SJSA1 (cell line): ENCODE measurements around the gene NARS2. TPM values are rescaled to one million over a fixed set of nuclear protein-coding genes. Genes with fewer than 3 reads are reported as not detected.

Experiments
- DNase-seq, 2 experiments: peaks; one replicate each; pipeline ENCODE4 v3.0.0-alpha.2; 2015 to 2020; ENCODE audit warnings: low spot score in 2 of 2, low read depth in 1 of 2
- H3K27ac ChIP-seq: fragments of 250-450 bp; sonication (Bioruptor Pico); 2 replicates; pipeline ENCODE4 v1.5.1; 2020; ENCODE audit warnings: mild to moderate bottlenecking, moderate library complexity
- H3K27me3 ChIP-seq: fragments of 250-450 bp; sonication (Bioruptor Pico); replicated peaks from 2 replicates; pipeline ENCODE4 v1.5.1; 2020; ENCODE audit warnings: mild to moderate bottlenecking, moderate library complexity
- H3K36me3 ChIP-seq: fragments of 250-450 bp; sonication (Bioruptor Pico); 2 replicates; pipeline ENCODE4 v1.5.1; 2020; ENCODE audit warnings: mild to moderate bottlenecking
- H3K4me1 ChIP-seq: fragments of 250-450 bp; sonication (Bioruptor Pico); replicated peaks from 2 replicates; pipeline ENCODE4 v1.6.1; 2021; ENCODE audit warnings: mild to moderate bottlenecking
- H3K4me3 ChIP-seq: fragments of 250-450 bp; sonication (Bioruptor Pico); 2 replicates; pipeline ENCODE4 v1.5.1; 2020; ENCODE audit warnings: mild to moderate bottlenecking
- H3K9me3 ChIP-seq: fragments of 250-450 bp; sonication (Bioruptor Pico); replicated peaks from 2 replicates; pipeline ENCODE4 v1.5.1; 2020; ENCODE audit warnings: mild to moderate bottlenecking
- total RNA-seq: library from RNA; depleted of rRNA; stranded (reverse); fragments of >200 nt; shearing (Covaris generic); gene quantifications from 2 replicates; pipeline ENCODE4 v1.2.3, GENCODE V29; 2014

NARS2 gene
- total RNA-seq, 1 experiment from 2014 or later = 20.8 TPM

DNA sequence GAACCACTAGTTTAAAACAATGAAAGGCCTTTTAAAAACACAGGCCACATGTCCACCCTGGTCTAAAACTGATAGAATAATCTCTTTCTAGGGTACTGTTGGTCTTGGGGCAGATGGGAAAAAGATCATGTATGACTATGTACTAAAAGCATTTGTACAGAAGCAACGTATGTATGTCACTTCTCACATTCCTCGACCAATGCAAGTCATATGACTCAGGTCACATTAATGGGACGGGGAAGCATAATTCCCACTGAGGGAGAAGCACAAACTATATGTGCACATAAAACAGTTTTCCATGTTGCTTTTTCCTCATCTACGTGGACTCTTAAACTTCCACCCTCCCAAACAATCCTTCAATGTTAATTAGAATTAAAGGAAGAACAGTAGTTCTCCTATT, 124.8 kb downstream of the NARS2 start:
- no peaks in the 10 kb centered on the region for H3K9me3 ChIP-seq
- no peak overlapping the region for H3K27ac ChIP-seq
- no peaks in the 10 kb centered on the region for H3K27me3 ChIP-seq
- DNase-seq = no peak
- H3K36me3 ChIP-seq = no peaks in the 10 kb centered on the region
- H3K4me1 ChIP-seq = no peaks in the 10 kb centered on the region
- H3K4me3 ChIP-seq = no peak overlapping the region

DNA sequence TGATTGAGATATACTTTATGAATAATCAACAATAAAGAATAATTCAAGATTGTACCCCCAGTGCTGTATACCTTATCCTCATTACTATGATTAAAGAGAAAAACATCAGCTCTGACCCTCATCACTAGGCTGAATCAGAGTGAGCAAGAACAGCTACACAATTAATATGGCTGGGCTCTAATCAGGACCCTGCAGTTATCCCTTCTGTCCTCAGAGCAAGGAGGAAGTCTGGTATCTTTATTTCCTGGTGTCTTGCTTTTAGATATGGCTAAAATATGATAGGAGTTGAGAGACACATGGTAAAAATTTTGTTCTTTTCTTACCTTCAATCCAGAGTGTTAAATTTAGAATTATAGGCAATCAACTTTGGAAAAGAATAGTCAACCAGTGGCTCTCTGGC, 128.5 kb downstream of the NARS2 start:
- Histone ChIP-seq H3K36me3 (no peaks in the 10 kb centered on the region), H3K4me3 (no peak overlapping the region), H3K27ac (no peak overlapping the region), H3K4me1 (no peaks in the 10 kb centered on the region), H3K27me3 (no peaks in the 10 kb centered on the region), H3K9me3 (no peaks in the 10 kb centered on the region)
- no peak for DNase-seq

DNA sequence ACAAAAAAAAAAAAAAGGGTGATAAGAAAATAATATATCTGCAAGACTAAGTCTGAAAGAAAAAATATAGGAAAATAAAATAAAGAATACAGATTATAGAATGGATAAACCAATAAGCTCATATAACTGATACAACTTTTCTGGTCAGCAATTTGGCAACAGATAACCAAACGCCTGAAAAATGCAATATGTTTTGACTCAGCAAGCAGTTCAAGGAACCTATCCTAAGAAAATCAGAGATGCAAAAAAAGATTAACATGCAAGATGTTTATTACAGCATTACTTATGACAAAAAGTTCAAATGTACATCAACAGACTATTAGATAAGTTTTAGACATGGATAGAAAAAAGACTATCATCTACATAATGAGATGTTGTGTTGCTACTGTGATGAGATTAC, 129.9 kb downstream of the NARS2 start:
- Histone ChIP-seq H3K27me3 (no peaks in the 10 kb centered on the region), H3K27ac (no peak overlapping the region), H3K4me3 (no peak overlapping the region), H3K36me3 (no peaks in the 10 kb centered on the region), H3K4me1 (no peaks in the 10 kb centered on the region), H3K9me3 (no peaks in the 10 kb centered on the region)
- DNase-seq = no peak

DNA sequence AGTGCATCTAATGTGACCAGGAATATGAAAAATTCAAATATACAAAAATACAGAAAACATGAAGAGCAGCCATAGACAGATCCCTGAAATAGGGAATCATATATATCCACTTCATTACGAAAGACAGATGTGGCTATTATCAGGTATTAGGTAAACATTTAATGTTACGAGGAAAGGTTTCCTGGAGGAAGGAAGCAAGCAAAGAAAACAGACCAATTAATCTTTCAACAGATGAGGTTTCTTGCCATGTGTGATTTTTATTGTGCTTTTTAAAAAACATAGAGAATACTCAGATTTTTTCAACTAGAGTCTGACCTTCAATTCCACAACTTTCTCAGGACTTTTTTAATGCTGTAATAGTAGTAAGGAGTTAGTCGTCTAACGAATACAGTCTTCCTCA, 132.7 kb downstream of the NARS2 start:
- H3K27ac ChIP-seq = no peak overlapping the region
- H3K9me3 ChIP-seq = no peaks in the 10 kb centered on the region
- no peaks in the 10 kb centered on the region for H3K27me3 ChIP-seq
- DNase-seq = no peak
- H3K4me3 ChIP-seq = no peak overlapping the region
- no peaks in the 10 kb centered on the region for H3K4me1 ChIP-seq
- H3K36me3 ChIP-seq = no peaks in the 10 kb centered on the region

DNA sequence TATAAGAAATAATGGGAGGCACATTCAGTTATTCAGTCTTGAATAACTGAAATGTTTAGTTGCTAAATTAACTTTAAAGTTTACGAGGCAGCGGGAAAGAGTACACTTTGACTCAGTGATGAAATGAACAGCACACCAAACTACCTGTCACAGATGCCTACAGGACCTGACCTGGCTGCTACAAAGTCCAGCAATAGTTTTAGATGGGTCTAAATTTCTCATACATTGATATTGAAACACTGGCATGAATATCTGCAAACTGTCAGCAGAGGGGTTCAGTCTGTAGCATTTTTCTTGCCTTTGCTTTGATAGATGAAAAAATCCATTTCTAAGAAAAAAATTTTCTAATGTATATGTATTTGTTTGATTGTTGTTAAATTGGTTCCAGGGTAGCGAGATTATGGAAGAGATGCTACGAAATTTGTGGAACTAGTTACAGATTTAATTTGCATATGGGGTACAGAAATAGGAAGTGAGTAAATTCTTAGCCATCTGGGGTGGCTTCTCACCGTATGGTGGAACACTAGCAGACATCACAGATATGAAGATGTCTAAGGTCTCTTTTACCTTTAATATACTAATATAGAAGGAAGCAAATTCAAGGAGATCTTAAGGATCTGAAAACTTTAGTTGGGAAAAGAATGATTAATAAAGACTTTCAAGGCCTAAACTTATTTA, 136.2 kb downstream of the NARS2 start:
- H3K4me1 ChIP-seq = no peaks in the 10 kb centered on the region
- H3K27me3 ChIP-seq = no peaks in the 10 kb centered on the region
- no peak overlapping the region for H3K27ac ChIP-seq
- no peaks in the 10 kb centered on the region for H3K36me3 ChIP-seq
- DNase-seq = no peak
- no peaks in the 10 kb centered on the region for H3K9me3 ChIP-seq
- no peak overlapping the region for H3K4me3 ChIP-seq

DNA sequence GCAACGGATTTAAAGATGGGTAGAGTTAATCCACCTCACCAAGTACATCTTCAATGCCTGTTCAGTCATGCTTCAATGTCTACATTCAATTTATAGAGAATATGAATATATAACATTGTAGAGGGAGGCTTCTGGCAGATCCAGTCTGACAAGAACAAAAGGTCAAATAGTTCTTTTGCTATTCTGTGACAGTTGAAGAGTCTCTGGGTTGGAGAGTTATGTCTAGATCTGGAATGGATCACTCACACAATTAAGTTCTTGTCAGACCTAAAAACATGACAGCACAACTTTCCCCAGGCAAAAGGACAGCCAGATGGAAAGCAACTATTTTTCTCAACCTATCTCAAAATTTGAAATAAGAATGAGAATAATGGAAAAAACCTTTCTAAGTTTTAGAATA, 141.7 kb downstream of the NARS2 start:
- H3K27ac ChIP-seq = no peak overlapping the region
- H3K27me3 ChIP-seq = no peaks in the 10 kb centered on the region
- no peak overlapping the region for H3K4me3 ChIP-seq
- no peaks in the 10 kb centered on the region for H3K9me3 ChIP-seq
- H3K36me3 ChIP-seq = no peaks in the 10 kb centered on the region
- no peak for DNase-seq
- H3K4me1 ChIP-seq = no peaks in the 10 kb centered on the region

DNA sequence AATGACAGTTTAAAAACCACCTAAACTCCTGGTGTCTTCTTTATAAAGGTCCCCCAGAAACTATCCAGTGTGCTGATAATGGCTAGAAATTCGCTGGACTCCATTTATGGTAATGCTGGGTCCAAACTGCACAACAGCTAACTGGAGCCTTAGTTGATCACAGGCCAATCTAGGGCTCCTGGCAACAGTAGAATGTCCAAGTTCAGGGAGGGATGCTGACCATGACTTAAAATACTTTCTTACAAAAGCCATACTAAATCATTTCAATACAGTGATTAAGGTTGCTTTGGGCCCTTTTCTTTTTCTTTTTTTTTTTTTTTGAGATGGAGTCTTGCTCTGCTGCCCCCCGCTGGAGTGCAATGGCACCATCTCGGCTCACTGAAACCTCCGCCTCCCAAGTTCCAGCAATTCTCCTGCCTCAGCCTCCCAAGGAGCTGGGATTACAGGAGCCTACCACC, 142.6 kb downstream of the NARS2 start:
- Histone ChIP-seq H3K9me3 (no peaks in the 10 kb centered on the region), H3K27ac (no peak overlapping the region), H3K4me3 (no peak overlapping the region), H3K27me3 (no peaks in the 10 kb centered on the region), H3K36me3 (no peaks in the 10 kb centered on the region), H3K4me1 (no peaks in the 10 kb centered on the region)
- peak in 1 of 2 experiments; percentile 5 for DNase-seq

DNA sequence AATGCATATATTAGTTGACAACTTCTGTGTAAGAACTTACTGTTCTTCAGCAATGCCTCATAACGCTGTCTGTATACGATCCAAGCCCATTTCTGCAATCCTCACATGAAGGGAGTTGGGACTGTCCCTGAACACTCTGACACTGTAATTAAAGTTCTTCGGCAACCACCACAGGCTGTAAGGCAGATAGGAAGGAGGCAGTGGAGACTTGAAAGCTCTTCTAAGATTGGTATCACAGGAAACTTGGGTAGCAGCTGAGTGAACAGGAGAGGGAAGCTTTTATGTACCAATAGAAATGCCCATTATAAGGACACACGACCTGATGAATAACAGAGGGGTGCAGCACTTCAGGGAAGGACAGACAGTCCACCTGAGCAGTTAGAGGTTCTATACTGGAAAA, 145.0 kb downstream of the NARS2 start:
- no peak overlapping the region for H3K4me3 ChIP-seq
- no peaks in the 10 kb centered on the region for H3K27me3 ChIP-seq
- no peaks in the 10 kb centered on the region for H3K36me3 ChIP-seq
- no peak overlapping the region for H3K27ac ChIP-seq
- no peaks in the 10 kb centered on the region for H3K9me3 ChIP-seq
- H3K4me1 ChIP-seq = no peaks in the 10 kb centered on the region
- DNase-seq = no peak

DNA sequence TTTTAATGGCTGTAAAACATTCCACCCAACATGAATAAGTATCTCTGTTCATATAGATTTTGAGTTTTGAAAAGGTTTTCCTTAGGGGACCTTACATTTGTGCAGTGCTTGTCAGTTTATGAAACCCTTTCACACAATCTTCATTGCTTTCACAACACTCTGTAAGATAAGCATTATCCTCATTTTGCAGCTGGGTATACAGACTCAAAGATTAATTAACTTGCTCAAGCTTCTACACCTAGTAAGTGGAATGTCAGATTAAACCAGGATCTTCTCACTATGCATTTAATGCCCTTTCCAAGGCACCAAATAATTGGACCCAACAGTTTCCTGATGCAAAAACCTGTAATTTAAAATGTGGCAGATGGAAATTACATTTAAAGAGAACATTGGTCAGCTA, 145.5 kb downstream of the NARS2 start:
- no peaks in the 10 kb centered on the region for H3K9me3 ChIP-seq
- no peak for DNase-seq
- H3K4me1 ChIP-seq = no peaks in the 10 kb centered on the region
- H3K27me3 ChIP-seq = no peaks in the 10 kb centered on the region
- no peak overlapping the region for H3K27ac ChIP-seq
- H3K36me3 ChIP-seq = no peaks in the 10 kb centered on the region
- H3K4me3 ChIP-seq = no peak overlapping the region

DNA sequence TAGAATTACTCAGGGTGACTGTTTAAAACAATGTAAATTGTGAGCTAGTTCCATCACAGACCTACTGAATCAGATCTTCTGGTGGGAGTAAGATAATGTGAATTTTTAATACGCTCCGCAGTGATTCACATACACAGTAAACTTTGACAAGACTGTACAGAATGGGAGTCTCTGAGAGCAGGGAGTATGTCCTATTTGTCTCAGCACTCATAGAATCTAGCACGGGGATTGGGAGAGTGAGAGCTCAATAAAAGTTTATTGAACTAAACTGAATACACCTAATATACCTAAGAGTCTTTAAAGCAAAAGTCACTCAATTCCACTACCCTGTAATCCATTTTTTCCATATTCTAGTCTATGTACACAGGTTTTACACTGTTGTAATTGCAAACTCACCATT, 145.9 kb downstream of the NARS2 start:
- H3K27ac ChIP-seq = no peak overlapping the region
- H3K4me1 ChIP-seq = no peaks in the 10 kb centered on the region
- H3K27me3 ChIP-seq = no peaks in the 10 kb centered on the region
- DNase-seq = no peak
- no peak overlapping the region for H3K4me3 ChIP-seq
- no peaks in the 10 kb centered on the region for H3K36me3 ChIP-seq
- H3K9me3 ChIP-seq = no peaks in the 10 kb centered on the region

DNA sequence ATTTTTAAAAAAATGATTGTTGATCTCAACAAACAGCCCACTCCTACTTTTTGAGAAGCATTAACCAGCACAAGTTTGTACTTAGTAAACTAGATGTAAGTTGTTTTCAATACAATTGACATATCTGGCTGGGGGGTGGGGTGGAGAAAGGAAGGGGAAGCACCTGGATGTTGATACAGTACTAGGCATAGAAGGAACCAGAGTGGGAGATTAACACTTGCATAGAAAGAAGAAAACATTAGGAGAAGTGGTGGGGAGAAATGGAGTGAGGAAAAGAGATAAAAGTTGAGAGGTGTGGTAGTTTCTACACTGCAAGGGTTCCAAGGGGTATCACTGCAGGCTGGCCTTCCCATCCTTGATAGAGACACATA, 146.4 kb downstream of the NARS2 start:
- Histone ChIP-seq H3K36me3 (no peaks in the 10 kb centered on the region), H3K4me1 (no peaks in the 10 kb centered on the region), H3K4me3 (no peak overlapping the region), H3K9me3 (no peaks in the 10 kb centered on the region), H3K27me3 (no peaks in the 10 kb centered on the region), H3K27ac (no peak overlapping the region)
- DNase-seq = no peak

DNA sequence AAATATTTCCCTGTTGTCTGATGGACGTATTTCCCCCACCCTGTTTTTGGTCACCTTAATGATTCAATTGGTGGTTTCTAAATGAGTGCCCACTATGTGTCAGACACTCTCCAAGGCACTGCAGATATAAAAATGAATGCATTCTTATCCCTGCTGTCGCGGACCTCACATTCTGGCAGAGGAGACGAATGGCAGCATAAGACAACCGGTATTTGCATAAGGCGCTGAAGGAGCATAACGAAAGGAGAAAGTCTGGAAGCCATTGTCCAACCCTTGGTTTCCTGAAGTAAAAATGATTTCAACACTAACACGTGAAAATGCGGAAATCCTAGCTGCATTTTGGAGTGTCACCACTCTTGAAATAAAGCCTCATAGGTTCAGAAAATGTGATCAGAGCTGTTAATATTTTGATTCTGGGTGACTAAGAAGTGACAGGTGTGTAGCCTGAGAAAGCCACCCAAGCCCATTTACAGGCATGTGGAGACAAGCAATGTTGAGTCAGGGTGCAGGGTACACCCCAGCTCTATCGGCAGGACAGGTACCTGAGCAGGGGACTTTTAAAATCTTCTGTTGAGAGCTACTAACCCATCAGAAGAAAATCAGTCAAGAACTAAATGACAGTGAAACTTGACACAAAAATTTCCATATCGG, 146.9 kb downstream of the NARS2 start:
- H3K9me3 ChIP-seq = no peaks in the 10 kb centered on the region
- H3K4me3 ChIP-seq = no peak overlapping the region
- no peak for DNase-seq
- H3K4me1 ChIP-seq = no peaks in the 10 kb centered on the region
- no peaks in the 10 kb centered on the region for H3K36me3 ChIP-seq
- H3K27ac ChIP-seq = no peak overlapping the region
- H3K27me3 ChIP-seq = no peaks in the 10 kb centered on the region

DNA sequence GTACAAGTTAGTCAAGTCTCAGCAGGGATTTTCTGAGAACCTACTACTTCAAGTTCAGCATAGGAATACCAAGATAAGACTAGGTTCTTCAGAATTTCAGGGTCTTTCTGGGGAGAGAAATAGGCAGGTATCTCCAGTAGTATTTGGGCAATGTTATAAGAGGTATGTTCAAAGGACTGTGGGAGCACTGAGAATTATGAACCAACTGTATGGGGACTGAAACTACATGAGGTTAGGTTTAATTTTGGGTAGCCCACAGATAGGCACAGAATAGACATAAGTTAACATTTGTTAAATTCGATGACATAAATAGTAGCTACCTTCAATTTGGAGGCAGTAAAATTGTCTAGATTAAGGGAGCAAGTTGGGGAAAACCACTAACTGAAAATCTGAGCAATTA, 147.8 kb downstream of the NARS2 start:
- Histone ChIP-seq H3K27me3 (no peaks in the 10 kb centered on the region), H3K9me3 (no peaks in the 10 kb centered on the region), H3K27ac (no peak overlapping the region), H3K36me3 (no peaks in the 10 kb centered on the region), H3K4me3 (no peak overlapping the region), H3K4me1 (no peaks in the 10 kb centered on the region)
- DNase-seq = no peak

DNA sequence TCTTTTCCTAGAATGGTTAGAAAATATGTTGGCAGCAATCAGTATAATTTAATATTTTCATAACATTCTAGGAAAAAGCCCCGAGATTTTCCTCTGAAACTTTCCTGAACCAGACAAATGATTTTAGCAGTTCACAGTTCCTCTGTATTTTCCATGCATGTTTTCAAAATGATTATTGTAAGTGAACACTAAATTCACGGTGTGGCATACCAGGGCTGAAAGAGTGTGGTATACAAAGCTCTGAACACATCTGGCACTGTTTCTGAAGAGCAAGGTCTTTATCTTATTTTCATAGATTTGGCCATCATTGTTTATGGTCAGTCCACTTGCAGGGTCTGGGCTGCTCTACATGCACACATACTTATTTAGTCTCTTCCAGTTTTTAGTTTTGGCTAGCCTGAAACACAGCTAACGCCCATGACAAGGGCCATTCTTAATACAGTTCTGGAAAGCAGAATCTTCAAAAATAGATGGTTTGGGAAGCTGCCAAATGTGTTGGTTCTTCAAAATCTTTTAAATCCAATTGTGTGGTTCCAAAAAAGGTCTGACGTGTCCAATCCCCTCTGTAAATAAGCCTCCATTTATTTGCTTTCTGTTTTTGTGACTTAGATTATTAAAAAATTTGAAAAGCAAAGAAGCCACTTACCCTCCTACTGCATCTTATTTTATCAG, 149.1 kb downstream of the NARS2 start:
- Histone ChIP-seq H3K36me3 (no peaks in the 10 kb centered on the region), H3K4me3 (no peak overlapping the region), H3K9me3 (no peaks in the 10 kb centered on the region), H3K27ac (no peak overlapping the region), H3K27me3 (no peaks in the 10 kb centered on the region), H3K4me1 (no peaks in the 10 kb centered on the region)
- no peak for DNase-seq
